Urinary bladder (tissue), 4 donors: Measurements from ENCODE around the gene NHSL2. TPM values are rescaled to one million over a fixed set of nuclear protein-coding genes. Genes with fewer than 3 reads are reported as not detected.
A peak's percentile ranks its signal among the peaks of the same experiment; 100 is the strongest.
"Not testable (repeated sequence)": the region's sequence is repeated elsewhere in the genome, so short reads cannot be mapped to it uniquely, and the experiment has no call there.

Experiments used
- DNase-seq: peaks from one replicate; pipeline ENCODE4 v3.0.0-alpha.2; 2015; ENCODE audit errors: extremely low spot score
- H3K27ac ChIP-seq: one replicate; pipeline ENCODE4 v1.5.1; 2013; ENCODE audit warnings: low read depth, mild to moderate bottlenecking, moderate library complexity
- H3K36me3 ChIP-seq: one replicate; pipeline ENCODE4 v1.6.1; 2013; ENCODE audit warnings: mild to moderate bottlenecking, moderate library complexity; ENCODE audit not compliant: insufficient read depth
- H3K4me1 ChIP-seq: one replicate; pipeline ENCODE4 v1.6.1; 2013; ENCODE audit warnings: mild to moderate bottlenecking, moderate library complexity; ENCODE audit not compliant: insufficient read depth
- H3K4me3 ChIP-seq: one replicate; pipeline ENCODE4 v1.5.1; 2013; ENCODE audit warnings: low read depth, low read length
- WGBS: extraction: QIAGEN DNeasy Blood & Tissue Kit; methylation state at CpG from one replicate; pipeline ENCODE4 v1.1.7; 2013; 5-methylcytosine and 5-hydroxymethylcytosine counted together
- polyA plus RNA-seq: library from polyadenylated mRNA; stranded (reverse); fragments of 200-250 nt; gene quantifications from one replicate; pipeline ENCODE4 v1.2.3, GENCODE V29; 2013
- total RNA-seq: library from RNA; depleted of rRNA; stranded (reverse); fragments of >200 nt; gene quantifications from one replicate; pipeline ENCODE4 v1.2.3, GENCODE V29; 2014
- donor health status: healthy with polysubstance abuse.
- donor health status: healthy.

Gene NHSL2
- total RNA-seq (14.4 TPM), polyA plus RNA-seq (9.7 TPM)

- peak within 1 kb of the TSS; percentile 39 for H3K4me3 ChIP-seq
- H3K36me3 ChIP-seq, result no peaks in the 10 kb centered on the region
- DNase-seq, result no peak
- H3K27ac ChIP-seq, result no peak within 1 kb of the TSS
- whole genome bisulfite sequencing, result 0% methylated on average over 26 of the region's 26 CpGs
- H3K4me1 ChIP-seq, result no peaks in the 10 kb centered on the region
Observed at GRCh38 chrX:71910643-71910985, at the start of gene NHSL2. Gene NHSL2, plus strand, starts transcription at chrX:71910845.

- no peaks in the 10 kb centered on the region for H3K36me3 ChIP-seq
- no peak for DNase-seq
- no peak overlapping the region for H3K27ac ChIP-seq
- WGBS, result 96% methylated on average over 16 of the region's 16 CpGs
- H3K4me3 ChIP-seq, result no peak overlapping the region
- H3K4me1 ChIP-seq, result no peaks in the 10 kb centered on the region
Observed at GRCh38 chrX:71867680-71868079, 43.0 kb upstream of the NHSL2 start.

- not testable (repeated sequence) for H3K36me3 ChIP-seq, H3K4me3 ChIP-seq, H3K27ac ChIP-seq, DNase-seq, H3K4me1 ChIP-seq
- WGBS, result 13% methylated on average over 9 of the region's 10 CpGs
Observed at GRCh38 chrX:71869566-71869965, 41.1 kb upstream of the NHSL2 start.

GRCh38 chrX:71870208-71871098, 40.2 kb upstream of the NHSL2 start:
- H3K4me3 ChIP-seq, result no peak overlapping the region
- WGBS, result 74% methylated on average over 15 of the region's 15 CpGs
- H3K4me1 ChIP-seq, result no peaks in the 10 kb centered on the region
- DNase-seq, result no peak
- H3K27ac ChIP-seq, result no peak overlapping the region
- no peaks in the 10 kb centered on the region for H3K36me3 ChIP-seq

GRCh38 chrX:71871367-71871766, 39.3 kb upstream of the NHSL2 start:
- Histone ChIP-seq H3K27ac (no peak overlapping the region), H3K4me1 (no peaks in the 10 kb centered on the region), H3K36me3 (no peaks in the 10 kb centered on the region), H3K4me3 (no peak overlapping the region)
- WGBS, result 88% methylated on average over 6 of the region's 6 CpGs
- no peak for DNase-seq

GRCh38 chrX:71872542-71873458, 37.8 kb upstream of the NHSL2 start:
- Histone ChIP-seq H3K4me1 (no peaks in the 10 kb centered on the region), H3K4me3 (no peak overlapping the region), H3K27ac (no peak overlapping the region), H3K36me3 (no peaks in the 10 kb centered on the region)
- no peak for DNase-seq
- WGBS, result 94% methylated on average over 53 of the region's 53 CpGs

- Histone ChIP-seq H3K4me1 (no peaks in the 10 kb centered on the region), H3K4me3 (no peak overlapping the region), H3K36me3 (no peaks in the 10 kb centered on the region), H3K27ac (no peak overlapping the region)
- WGBS, result 95% methylated on average over 12 of the region's 12 CpGs
- DNase-seq, result no peak
Observed at GRCh38 chrX:71873459-71873833, 37.2 kb upstream of the NHSL2 start.

- not testable (repeated sequence) for H3K27ac ChIP-seq, DNase-seq, H3K4me3 ChIP-seq, H3K36me3 ChIP-seq, H3K4me1 ChIP-seq
- 98% methylated on average over 22 of the region's 32 CpGs for WGBS
Observed at GRCh38 chrX:71876841-71877240, 33.8 kb upstream of the NHSL2 start.

- H3K27ac ChIP-seq, result no peak overlapping the region
- H3K4me3 ChIP-seq, result no peak overlapping the region
- no peaks in the 10 kb centered on the region for H3K36me3 ChIP-seq
- no peak for DNase-seq
- 76% methylated on average over 3 of the region's 3 CpGs for WGBS
- no peaks in the 10 kb centered on the region for H3K4me1 ChIP-seq
Observed at GRCh38 chrX:71885099-71885498, 25.5 kb upstream of the NHSL2 start.

- H3K27ac ChIP-seq, result no peak overlapping the region
- no peaks in the 10 kb centered on the region for H3K4me1 ChIP-seq
- H3K4me3 ChIP-seq, result no peak overlapping the region
- DNase-seq, result no peak
- no peaks in the 10 kb centered on the region for H3K36me3 ChIP-seq
Observed at GRCh38 chrX:71895607-71896006, 15.0 kb upstream of the NHSL2 start.

- Histone ChIP-seq H3K4me3 (no peak overlapping the region), H3K36me3 (no peaks in the 10 kb centered on the region), H3K4me1 (no peaks in the 10 kb centered on the region), H3K27ac (no peak overlapping the region)
- DNase-seq, result no peak
- WGBS, result 64% methylated on average over 5 of the region's 5 CpGs
Observed at GRCh38 chrX:71906144-71906543, 4.5 kb upstream of the NHSL2 start.

GRCh38 chrX:71908387-71908786, 2.3 kb upstream of the NHSL2 start:
- no peaks in the 10 kb centered on the region for H3K36me3 ChIP-seq
- H3K4me3 ChIP-seq, result no peak overlapping the region
- 83% methylated on average over 3 of the region's 3 CpGs for WGBS
- H3K4me1 ChIP-seq, result no peaks in the 10 kb centered on the region
- H3K27ac ChIP-seq, result no peak overlapping the region
- no peak for DNase-seq

- no peak for DNase-seq
- WGBS, result 27% methylated on average over 8 of the region's 8 CpGs
- H3K36me3 ChIP-seq, result no peaks in the 10 kb centered on the region
- no peaks in the 10 kb centered on the region for H3K4me1 ChIP-seq
- no peak overlapping the region for H3K4me3 ChIP-seq
- no peak overlapping the region for H3K27ac ChIP-seq
Observed at GRCh38 chrX:71909956-71910355, 689 bp upstream of the NHSL2 start.
